Brain microvascular endothelial cell (primary cell): ENCODE results near the gene SUMF1.

Experiments
- DNase-seq: peaks from one replicate; pipeline ENCODE4 v3.0.0-alpha.2; 2020
- H3K27ac ChIP-seq: fragments of 250-450 bp; sonication (Bioruptor Pico); 2 replicates; pipeline ENCODE4 v1.5.1; 2020; ENCODE audit warnings: mild to moderate bottlenecking, moderate library complexity
- H3K27me3 ChIP-seq: fragments of 250-450 bp; sonication (Bioruptor Pico); replicated peaks from 2 replicates; pipeline ENCODE4 v1.5.1; 2020; ENCODE audit warnings: mild to moderate bottlenecking
- H3K36me3 ChIP-seq: fragments of 250-450 bp; sonication (Bioruptor Pico); replicated peaks from 2 replicates; pipeline ENCODE4 v1.5.1; 2020; ENCODE audit warnings: mild to moderate bottlenecking
- H3K4me3 ChIP-seq: 2 replicates; pipeline ENCODE4 v1.5.1; 2011; ENCODE audit warnings: low read depth, mild to moderate bottlenecking, control low read depth, low read length, moderate library complexity
- CTCF ChIP-seq: IDR thresholded peaks from 2 replicates; pipeline ENCODE4 v1.5.1; 2011; ENCODE audit warnings: low read depth, mild to moderate bottlenecking, moderate library complexity, low read length, control low read depth, inconsistent platforms; ENCODE audit errors: missing control alignments
- in situ Hi-C: cut with HindIII; loops from 2 replicates; pipeline ENCODE4 v1.10.0; 2017; ENCODE audit warnings: low sequenced_read_pairs, low pct_ligation_motif_present

SUMF1 gene

GRCh38 chr3:4501927-4502326 lies 34.9 kb upstream of the SUMF1 start:
- DNase-seq: no peak
- in situ Hi-C loops: no loop called here
- Histone ChIP-seq H3K27ac (no peak overlapping the region), H3K36me3 (no peaks in the 10 kb centered on the region), H3K27me3 (no peaks in the 10 kb centered on the region), H3K4me3 (no peak overlapping the region)
- no peak for TF ChIP-seq CTCF

DNA sequence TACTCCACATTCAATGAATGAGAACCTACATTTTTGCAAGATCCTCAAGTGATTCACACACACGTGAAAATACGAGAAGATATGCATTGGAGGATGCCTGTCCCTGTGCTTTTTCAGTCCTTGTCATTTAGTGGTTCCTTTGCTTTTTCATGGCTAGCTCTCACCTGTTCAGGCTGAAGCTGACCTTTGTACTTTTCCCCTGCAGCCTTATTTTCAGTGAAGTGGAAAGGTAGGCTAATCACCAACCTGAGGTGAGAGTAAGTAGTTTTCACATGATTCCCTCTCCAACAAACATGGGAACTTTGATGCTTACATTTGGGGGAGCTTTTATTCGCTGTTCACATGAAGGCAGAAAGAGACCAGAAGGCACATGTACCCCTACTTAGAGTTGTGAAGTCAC lies 34.4 kb upstream of the SUMF1 start:
- no peaks in the 10 kb centered on the region for H3K36me3 ChIP-seq
- no peak overlapping the region for H3K27ac ChIP-seq
- H3K27me3 ChIP-seq: no peaks in the 10 kb centered on the region
- no peak for TF ChIP-seq CTCF
- in situ Hi-C loops: no loop called here
- no peak overlapping the region for H3K4me3 ChIP-seq
- no peak for DNase-seq

DNA sequence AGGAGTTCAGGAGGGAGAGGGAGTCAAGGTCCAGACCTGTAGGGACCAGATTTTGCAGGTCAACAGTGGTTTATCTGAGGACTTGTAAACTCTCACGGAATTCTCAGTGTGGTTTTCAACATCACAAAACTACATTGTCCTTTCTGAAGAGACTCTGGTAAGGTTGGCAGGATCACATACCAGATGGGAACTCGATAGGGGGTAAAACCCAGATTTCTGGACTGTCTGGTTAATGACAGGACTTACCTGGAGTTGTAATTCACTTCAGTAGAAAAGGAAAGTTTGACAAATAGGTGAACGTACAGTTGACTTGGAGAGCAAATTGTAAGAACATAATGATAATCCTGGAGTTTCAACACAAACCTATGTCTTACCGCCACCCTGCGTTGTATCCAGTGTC lies 31.4 kb upstream of the SUMF1 start:
- Histone ChIP-seq H3K36me3 (no peaks in the 10 kb centered on the region), H3K27me3 (peaks cover 1% of the 10 kb centered on the region), H3K27ac (no peak overlapping the region), H3K4me3 (no peak overlapping the region)
- no peak for TF ChIP-seq CTCF
- in situ Hi-C loops: no loop called here
- no peak for DNase-seq

DNA sequence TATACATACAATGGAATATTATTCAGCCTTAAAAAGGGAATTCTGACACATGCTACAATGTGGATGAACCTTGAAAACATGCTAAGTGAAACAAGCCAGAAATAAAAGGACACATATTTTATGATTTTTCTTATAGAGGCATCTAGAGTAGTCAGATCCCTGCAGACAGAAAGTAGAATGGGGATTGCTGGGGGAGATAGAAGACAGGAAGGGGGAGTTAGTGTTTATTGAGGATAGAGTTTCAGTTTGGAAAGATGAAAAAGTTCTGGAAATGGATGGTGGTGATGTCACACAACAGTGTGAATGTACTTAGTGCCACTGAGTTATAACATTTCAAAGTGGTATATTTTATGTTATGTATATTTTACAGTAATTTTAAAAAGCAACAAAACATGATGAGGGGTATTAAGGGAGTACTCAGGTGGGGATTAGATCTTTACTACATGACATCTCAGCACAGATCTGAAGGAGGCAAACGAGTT lies 30.8 kb upstream of the SUMF1 start:
- peaks cover 1% of the 10 kb centered on the region for H3K27me3 ChIP-seq
- no peak for TF ChIP-seq CTCF
- H3K4me3 ChIP-seq: no peak overlapping the region
- no peak overlapping the region for H3K27ac ChIP-seq
- no peak for DNase-seq
- H3K36me3 ChIP-seq: no peaks in the 10 kb centered on the region
- in situ Hi-C loops: no loop called here

DNA sequence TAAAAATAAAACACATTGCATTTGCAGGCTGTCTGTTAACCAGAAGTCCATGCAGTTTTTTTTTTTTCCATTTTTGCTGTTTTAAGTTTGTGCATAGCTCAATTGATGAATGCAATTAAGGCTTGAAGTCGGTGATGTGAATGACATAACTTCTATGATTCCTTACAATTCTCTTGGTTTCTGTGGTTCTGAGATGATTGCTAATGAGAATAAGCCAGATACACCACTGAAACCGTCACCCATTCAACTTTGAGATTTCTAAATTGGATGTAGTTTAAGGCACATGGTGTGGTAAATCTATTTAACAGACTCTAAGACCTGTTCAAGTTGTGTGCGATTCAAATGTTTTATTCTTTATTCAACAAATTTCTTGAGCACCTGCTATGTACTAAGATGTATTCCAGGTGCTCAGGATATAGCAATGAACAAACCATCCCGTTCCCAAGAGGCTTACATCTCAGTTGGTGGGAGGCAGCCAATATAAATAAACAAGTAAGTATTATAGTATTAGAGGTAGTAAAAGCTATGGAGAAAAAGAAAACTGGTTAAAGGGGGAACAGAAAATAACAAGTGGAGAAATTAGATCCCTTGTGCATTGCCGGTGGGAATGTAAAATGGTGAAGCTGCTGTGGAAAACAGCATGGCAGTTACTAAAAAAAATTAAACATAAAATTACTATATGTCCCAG lies 30.1 kb upstream of the SUMF1 start:
- H3K4me3 ChIP-seq: no peak overlapping the region
- in situ Hi-C loops: no loop called here

More for the DNA sequence above, 30.1 kb upstream of the SUMF1 start:
- DNase-seq: no peak
- no peaks in the 10 kb centered on the region for H3K36me3 ChIP-seq
- peaks cover 1% of the 10 kb centered on the region for H3K27me3 ChIP-seq
- no peak overlapping the region for H3K27ac ChIP-seq
- TF ChIP-seq CTCF: no peak
